AG10803 (cell line): Measurements from ENCODE around the gene CENPP.
A peak's percentile ranks its signal among the peaks of the same experiment; 100 is the strongest.

Source experiments
- DNase-seq: peaks from one replicate; pipeline ENCODE4 v3.0.0; 2010; ENCODE audit warnings: low read depth
- H3K4me3 ChIP-seq: 2 replicates; pipeline ENCODE4 v1.5.1; 2011; ENCODE audit warnings: mild to moderate bottlenecking, low read length, control low read depth
- CTCF ChIP-seq: conservative IDR thresholded peaks from 2 replicates; pipeline ENCODE4 v1.5.1; 2011; ENCODE audit warnings: mild to moderate bottlenecking, low read length, control low read depth, inconsistent platforms

CENPP gene

GRCh38 chr9:92378865-92379560 is 53.3 kb downstream of the CENPP start:
- no peak for TF ChIP-seq CTCF
- no peak overlapping the region for H3K4me3 ChIP-seq
- DNase-seq, result peak; percentile 65

- H3K4me3 ChIP-seq, result no peak overlapping the region
- no peak for DNase-seq
- no peak for TF ChIP-seq CTCF
These were observed 54.9 kb downstream of the CENPP start for GRCh38 chr9:92380603-92381002.

GRCh38 chr9:92381775-92382174 is 56.0 kb downstream of the CENPP start:
- no peak for TF ChIP-seq CTCF
- no peak overlapping the region for H3K4me3 ChIP-seq
- no peak for DNase-seq

GRCh38 chr9:92384375-92384774 is 58.6 kb downstream of the CENPP start:
- TF ChIP-seq CTCF, result no peak
- no peak overlapping the region for H3K4me3 ChIP-seq
- peak; percentile 6 for DNase-seq

GRCh38 chr9:92385001-92385400 is 59.2 kb downstream of the CENPP start:
- H3K4me3 ChIP-seq, result no peak overlapping the region
- TF ChIP-seq CTCF, result no peak
- DNase-seq, result peak; percentile 9

GRCh38 chr9:92385477-92385876 is 59.7 kb downstream of the CENPP start:
- no peak overlapping the region for H3K4me3 ChIP-seq
- no peak for TF ChIP-seq CTCF
- no peak for DNase-seq

- H3K4me3 ChIP-seq, result no peak overlapping the region
- TF ChIP-seq CTCF, result no peak
- DNase-seq, result peak; percentile 3
These were observed 60.2 kb downstream of the CENPP start for GRCh38 chr9:92385953-92386352.
